WERI-Rb-1 (cell line): ENCODE measurements around the gene FLVCR2.

Experiments used
- DNase-seq: peaks from one replicate; pipeline ENCODE4 v3.0.0-alpha.2; 2020
- H3K27ac ChIP-seq: fragments of 250-450 bp; sonication (Bioruptor Pico); 2 replicates; pipeline ENCODE4 v1.5.1; 2020; ENCODE audit warnings: mild to moderate bottlenecking, moderate library complexity
- H3K27me3 ChIP-seq: fragments of 250-450 bp; sonication (Bioruptor Pico); 2 replicates; pipeline ENCODE4 v1.5.1; 2021; ENCODE audit warnings: mild to moderate bottlenecking, low read depth, moderate library complexity; ENCODE audit not compliant: insufficient read depth, severe bottlenecking
- H3K36me3 ChIP-seq: fragments of 250-450 bp; sonication (Bioruptor Pico); 2 replicates; pipeline ENCODE4 v1.5.1; 2020; ENCODE audit warnings: mild to moderate bottlenecking, moderate library complexity
- H3K4me3 ChIP-seq: 2 replicates; pipeline ENCODE4 v1.5.1; 2011; ENCODE audit warnings: low read depth, mild to moderate bottlenecking, control low read depth, low read length
- H3K9me3 ChIP-seq: fragments of 250-450 bp; sonication (Bioruptor Pico); 2 replicates; pipeline ENCODE4 v1.5.1; 2021; ENCODE audit warnings: mild to moderate bottlenecking, moderate library complexity; ENCODE audit not compliant: severe bottlenecking
- TF ChIP-seq, protein P1 (sequence below): IDR thresholded peaks from 2 replicates; pipeline ENCODE4 v1.5.1; 2011; ENCODE audit warnings: low read depth, mild to moderate bottlenecking, control low read depth, inconsistent platforms, low read length

The FLVCR2 gene

DNA sequence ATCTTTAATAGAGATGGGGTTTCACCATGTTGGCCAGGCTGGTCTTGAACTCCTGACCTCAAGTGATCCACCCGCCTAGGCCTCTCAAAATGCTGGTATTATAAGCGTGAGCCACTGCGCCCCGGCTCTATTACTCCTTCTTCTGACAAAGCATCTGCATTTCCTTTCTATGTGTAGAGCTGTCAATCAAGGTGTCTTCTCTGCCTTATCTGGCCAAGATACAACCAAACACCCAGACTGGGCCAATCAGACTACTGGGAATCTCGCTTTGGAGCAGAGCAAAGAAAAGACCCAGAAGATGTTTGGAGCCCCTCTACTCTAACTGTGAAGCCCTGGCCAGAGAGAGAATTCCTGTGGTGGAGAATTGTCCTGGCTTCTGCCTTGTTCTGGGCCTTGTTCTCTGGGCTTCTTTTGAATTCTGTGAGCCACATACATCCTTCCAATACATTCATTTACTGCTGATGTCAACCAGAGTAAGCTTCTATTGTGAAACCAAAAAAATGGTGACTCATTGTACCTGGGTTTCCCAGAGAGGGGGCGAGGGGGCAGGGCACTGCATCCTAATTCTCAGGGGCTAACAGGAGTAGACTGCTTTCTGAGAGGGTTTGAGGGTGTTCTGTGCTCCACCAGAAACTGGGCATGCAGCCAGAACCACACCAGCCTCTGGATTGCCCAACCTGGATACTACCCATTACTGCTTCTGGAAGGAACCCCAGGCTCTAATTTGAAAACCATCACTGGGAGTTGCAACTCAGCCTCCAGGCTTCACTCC, 18.8 kb upstream of the FLVCR2 start:
- Histone ChIP-seq H3K4me3 (no peak overlapping the region), H3K27ac (no peak overlapping the region), H3K9me3 (no peaks in the 10 kb centered on the region), H3K27me3 (no peaks in the 10 kb centered on the region), H3K36me3 (no peaks in the 10 kb centered on the region)
- TF ChIP-seq, protein P1, sequence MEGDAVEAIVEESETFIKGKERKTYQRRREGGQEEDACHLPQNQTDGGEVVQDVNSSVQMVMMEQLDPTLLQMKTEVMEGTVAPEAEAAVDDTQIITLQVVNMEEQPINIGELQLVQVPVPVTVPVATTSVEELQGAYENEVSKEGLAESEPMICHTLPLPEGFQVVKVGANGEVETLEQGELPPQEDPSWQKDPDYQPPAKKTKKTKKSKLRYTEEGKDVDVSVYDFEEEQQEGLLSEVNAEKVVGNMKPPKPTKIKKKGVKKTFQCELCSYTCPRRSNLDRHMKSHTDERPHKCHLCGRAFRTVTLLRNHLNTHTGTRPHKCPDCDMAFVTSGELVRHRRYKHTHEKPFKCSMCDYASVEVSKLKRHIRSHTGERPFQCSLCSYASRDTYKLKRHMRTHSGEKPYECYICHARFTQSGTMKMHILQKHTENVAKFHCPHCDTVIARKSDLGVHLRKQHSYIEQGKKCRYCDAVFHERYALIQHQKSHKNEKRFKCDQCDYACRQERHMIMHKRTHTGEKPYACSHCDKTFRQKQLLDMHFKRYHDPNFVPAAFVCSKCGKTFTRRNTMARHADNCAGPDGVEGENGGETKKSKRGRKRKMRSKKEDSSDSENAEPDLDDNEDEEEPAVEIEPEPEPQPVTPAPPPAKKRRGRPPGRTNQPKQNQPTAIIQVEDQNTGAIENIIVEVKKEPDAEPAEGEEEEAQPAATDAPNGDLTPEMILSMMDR: no peak
- DNase-seq: no peak

DNA sequence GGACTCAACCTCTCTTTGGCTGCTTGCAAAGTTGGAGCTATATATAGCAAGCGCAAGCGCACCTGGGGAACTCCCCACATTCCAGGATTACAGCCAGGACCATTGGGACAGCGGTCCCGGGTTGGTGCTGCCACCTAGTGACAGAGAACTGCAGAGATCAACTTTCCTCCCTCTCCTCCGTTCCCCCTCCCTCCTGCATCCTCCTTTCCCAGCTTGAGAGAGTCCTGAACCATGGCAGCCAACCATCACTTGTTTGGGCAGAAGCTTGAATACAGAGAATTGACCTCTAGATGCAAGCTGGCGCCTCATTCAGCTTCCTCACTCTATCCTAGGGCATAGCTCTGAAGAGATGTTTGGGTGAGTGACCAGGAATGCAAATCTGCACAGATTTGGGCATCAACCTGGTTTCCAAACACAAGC, 17.4 kb upstream of the FLVCR2 start:
- peak; percentile 75 for DNase-seq

DNA sequence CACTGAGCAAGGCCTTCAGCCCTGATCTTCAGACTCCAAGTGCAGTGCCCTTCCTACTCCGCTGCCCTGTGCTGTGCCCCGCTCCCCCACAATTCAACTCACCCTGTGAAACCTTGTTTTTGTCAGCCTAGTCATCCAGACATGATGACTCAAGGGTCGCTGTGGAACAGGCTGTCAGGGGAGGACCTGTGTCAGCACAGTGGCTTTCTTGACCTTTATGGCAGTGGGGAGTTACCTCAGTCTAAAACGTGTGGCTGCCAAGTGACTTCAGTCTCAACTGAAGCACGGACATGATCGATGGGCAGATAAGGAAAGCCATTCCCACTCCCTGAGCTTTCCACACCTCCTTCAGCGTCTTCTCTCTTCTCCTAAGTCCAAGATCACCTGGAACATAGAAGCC, 16.3 kb upstream of the FLVCR2 start:
- no peak for DNase-seq
- Histone ChIP-seq H3K9me3 (no peaks in the 10 kb centered on the region), H3K27me3 (no peaks in the 10 kb centered on the region), H3K36me3 (no peaks in the 10 kb centered on the region), H3K27ac (no peak overlapping the region), H3K4me3 (no peak overlapping the region)
- TF ChIP-seq, protein P1: no peak

More for the DNA sequence above, 17.4 kb upstream of the FLVCR2 start:
- Histone ChIP-seq H3K27me3 (no peaks in the 10 kb centered on the region), H3K4me3 (no peak overlapping the region), H3K36me3 (no peaks in the 10 kb centered on the region), H3K27ac (no peak overlapping the region), H3K9me3 (no peaks in the 10 kb centered on the region)
- TF ChIP-seq, protein P1: peak; percentile 95

DNA sequence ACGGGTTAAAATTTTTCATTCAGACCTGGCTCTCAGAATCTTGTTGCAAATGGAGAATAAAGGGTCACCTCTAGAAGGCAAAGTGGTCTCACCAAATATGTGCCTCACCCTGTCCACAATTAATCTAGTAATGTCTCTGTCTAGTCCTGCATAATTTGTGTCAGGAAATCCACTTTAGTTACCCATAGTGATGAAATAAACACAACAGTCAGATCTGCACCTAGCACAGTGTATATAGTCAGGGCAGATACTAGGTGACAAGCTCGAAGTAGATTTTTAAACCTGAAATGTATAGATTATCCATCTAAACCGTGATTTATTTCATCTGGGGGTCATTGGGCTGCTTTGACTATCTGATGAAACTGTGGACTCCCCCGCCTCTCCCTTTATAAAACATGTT, 15.9 kb upstream of the FLVCR2 start:
- TF ChIP-seq, protein P1: no peak
- no peak for DNase-seq
- Histone ChIP-seq H3K27me3 (no peaks in the 10 kb centered on the region), H3K27ac (no peak overlapping the region), H3K36me3 (no peaks in the 10 kb centered on the region), H3K4me3 (no peak overlapping the region), H3K9me3 (no peaks in the 10 kb centered on the region)

DNA sequence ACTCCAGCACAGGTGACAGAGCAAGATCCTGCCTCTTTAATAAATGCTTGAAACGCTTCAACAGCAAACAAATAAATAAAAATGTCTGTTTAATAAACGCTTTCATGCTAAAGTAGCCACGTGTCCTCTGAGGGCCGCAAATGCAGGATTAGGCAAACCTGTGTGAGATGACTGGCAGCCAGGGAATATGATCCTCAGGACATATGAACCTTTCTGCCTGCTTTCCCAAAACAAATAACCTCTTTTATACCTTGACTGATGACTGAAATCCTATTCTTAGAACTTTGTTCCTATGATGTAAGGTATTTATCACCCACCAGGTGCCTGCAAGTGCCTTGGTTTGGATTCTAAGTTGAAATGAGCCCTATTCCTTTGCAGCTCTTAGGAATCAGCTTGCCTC, 14.5 kb upstream of the FLVCR2 start:
- no peaks in the 10 kb centered on the region for H3K36me3 ChIP-seq
- H3K27me3 ChIP-seq: no peaks in the 10 kb centered on the region
- TF ChIP-seq, protein P1: no peak
- no peak for DNase-seq
- H3K27ac ChIP-seq: no peak overlapping the region
- no peak overlapping the region for H3K4me3 ChIP-seq
- H3K9me3 ChIP-seq: no peaks in the 10 kb centered on the region

DNA sequence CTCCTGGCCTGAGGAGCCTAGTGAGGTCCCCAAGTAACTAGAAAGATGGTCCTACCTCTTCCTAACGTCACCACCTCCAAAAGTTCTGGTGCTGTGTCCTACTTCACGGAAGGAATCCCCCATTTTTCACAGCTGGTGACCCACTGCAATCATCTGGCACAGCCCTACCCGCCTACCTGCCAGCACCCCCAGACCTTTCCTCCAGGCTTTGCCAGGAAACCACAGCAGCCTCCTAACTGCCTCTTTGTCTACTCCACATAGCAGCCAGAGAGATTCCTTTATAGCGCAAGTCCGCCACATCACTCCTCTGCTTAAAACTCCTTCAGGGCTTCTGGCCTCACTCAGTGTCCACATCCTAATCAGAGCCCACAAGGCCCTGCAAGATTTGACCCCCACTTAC, 13.4 kb upstream of the FLVCR2 start:
- H3K9me3 ChIP-seq: no peaks in the 10 kb centered on the region
- no peak overlapping the region for H3K4me3 ChIP-seq
- TF ChIP-seq, protein P1: no peak
- H3K27ac ChIP-seq: no peak overlapping the region
- no peaks in the 10 kb centered on the region for H3K36me3 ChIP-seq
- no peaks in the 10 kb centered on the region for H3K27me3 ChIP-seq
- no peak for DNase-seq
